HG03025 (cell line): ENCODE data around the gene AEBP2.

ENCODE experiments used
- ATAC-seq: cut with Tn5 transposase; IDR thresholded peaks from one replicate; pipeline ENCODE4 v1.9.1; 2021; ENCODE audit warnings: mild to moderate bottlenecking, moderate library complexity; ENCODE audit not compliant: unreplicated experiment, low FRiP score

AEBP2 gene

GRCh38 chr12:19498099-19498498 is 58.8 kb downstream of the AEBP2 start:
- ATAC-seq, result no peak

- ATAC-seq, result no peak
Observed at GRCh38 chr12:19499030-19499429, 59.7 kb downstream of the AEBP2 start.

- ATAC-seq, result no peak
Observed at GRCh38 chr12:19506497-19506896, 67.2 kb downstream of the AEBP2 start.

- ATAC-seq, result no peak
Observed at GRCh38 chr12:19507823-19508222, 68.5 kb downstream of the AEBP2 start.

GRCh38 chr12:19510461-19510860 is 71.2 kb downstream of the AEBP2 start:
- no peak for ATAC-seq

GRCh38 chr12:19515179-19515578 is 75.9 kb downstream of the AEBP2 start:
- ATAC-seq, result no peak

- no peak for ATAC-seq
Observed at GRCh38 chr12:19517583-19517982, 78.3 kb downstream of the AEBP2 start.

- ATAC-seq, result no peak
Observed at GRCh38 chr12:19518209-19518608, 78.9 kb downstream of the AEBP2 start.

GRCh38 chr12:19520646-19521415 is 81.5 kb downstream of the AEBP2 start:
- ATAC-seq, result no peak

- ATAC-seq, result no peak
Observed at GRCh38 chr12:19525274-19525673, 86.0 kb downstream of the AEBP2 start.

- ATAC-seq, result no peak
Observed at GRCh38 chr12:19527866-19528265, 88.6 kb downstream of the AEBP2 start.

- ATAC-seq, result no peak
Observed at GRCh38 chr12:19528750-19529149, 89.5 kb downstream of the AEBP2 start.

GRCh38 chr12:19529951-19530636 is 90.8 kb downstream of the AEBP2 start:
- ATAC-seq, result no peak

- ATAC-seq, result no peak
Observed at GRCh38 chr12:19530637-19531023, 91.3 kb downstream of the AEBP2 start.

- ATAC-seq, result no peak
Observed at GRCh38 chr12:19533567-19533966, 94.3 kb downstream of the AEBP2 start.

GRCh38 chr12:19539071-19539470 is 99.8 kb downstream of the AEBP2 start:
- ATAC-seq, result no peak

GRCh38 chr12:19539836-19540235 is 100.5 kb downstream of the AEBP2 start:
- no peak for ATAC-seq

- no peak for ATAC-seq
Observed at GRCh38 chr12:19542606-19543005, 103.3 kb downstream of the AEBP2 start.

GRCh38 chr12:19544353-19544752 is 105.1 kb downstream of the AEBP2 start:
- no peak for ATAC-seq

GRCh38 chr12:19545301-19545700 is 106.0 kb downstream of the AEBP2 start:
- ATAC-seq, result no peak

GRCh38 chr12:19546027-19546426 is 106.7 kb downstream of the AEBP2 start:
- no peak for ATAC-seq

- ATAC-seq, result no peak
Observed at GRCh38 chr12:19546611-19547162, 107.4 kb downstream of the AEBP2 start.
